Common myeloid progenitor, CD34-positive (primary cell): ENCODE results near the gene EXOC2.

Experiments
- CTCF ChIA-PET: fragments of 350-600 bp; sonication (Branson Sonifier 250); formaldehyde crosslinking; loops from one replicate; lab custom pipeline; 2021; ENCODE audit warnings: antibody characterized with exemption; lab: Charles Lee
- POLR2A ChIA-PET: fragments of 350-600 bp; sonication (Branson Sonifier 250); formaldehyde crosslinking; loops from one replicate; lab custom pipeline; 2021; ENCODE audit warnings: antibody characterized with exemption; lab: Charles Lee
- DNase-seq, 3 donors: peaks; one replicate each; pipeline versions ENCODE4 v3.0.0 to v3.0.0-alpha.2; 2013
- H3K27ac ChIP-seq, 2 experiments: 1 replicate in 1 of 2; 2 replicates in 1 of 2; pipeline ENCODE4 v1.7.0; 2013; ENCODE audit warnings: inconsistent platforms in 2 of 2, low read length in 2 of 2, mild to moderate bottlenecking in 2 of 2, low read depth in 1 of 2, moderate library complexity in 1 of 2; ENCODE audit not compliant: severe bottlenecking in 2 of 2, insufficient read depth in 1 of 2, poor library complexity in 1 of 2
- H3K27me3 ChIP-seq, 5 experiments: replicated peaks in 2 of 5; 1 replicate in 3 of 5; 2 replicates in 2 of 5; pipeline versions ENCODE4 v1.6.1 to v1.7.0; 2013; ENCODE audit warnings: low read length in 4 of 5, mild to moderate bottlenecking in 2 of 5, moderate library complexity in 2 of 5, inconsistent platforms in 1 of 5; ENCODE audit not compliant: insufficient read depth in 5 of 5, control insufficient read depth in 4 of 5
- H3K36me3 ChIP-seq, 4 experiments: 1 replicate in 2 of 4; 2 replicates in 2 of 4; pipeline versions ENCODE4 v1.6.1 to v1.7.0; 2013; ENCODE audit warnings: low read length in 3 of 4, control low read depth in 1 of 4, mild to moderate bottlenecking in 1 of 4; ENCODE audit not compliant: control insufficient read depth in 4 of 4, insufficient read depth in 4 of 4
- H3K4me1 ChIP-seq, 4 experiments: 1 replicate in 3 of 4; 2 replicates in 1 of 4; pipeline versions ENCODE4 v1.6.1 to v1.7.1; 2013; ENCODE audit warnings: low read length in 3 of 4, mild to moderate bottlenecking in 3 of 4, control low read depth in 1 of 4, inconsistent platforms in 1 of 4, moderate library complexity in 1 of 4; ENCODE audit not compliant: control insufficient read depth in 4 of 4, insufficient read depth in 4 of 4; ENCODE audit errors: control extremely low read depth in 1 of 4
- H3K4me3 ChIP-seq, 7 experiments: 1 replicate in 4 of 7; 2 replicates in 3 of 7; pipeline versions ENCODE4 v1.5.1 to v1.7.0; 2013; ENCODE audit warnings: mild to moderate bottlenecking in 7 of 7, low read length in 6 of 7, moderate library complexity in 6 of 7, inconsistent platforms in 2 of 7, low read depth in 2 of 7, control low read depth in 1 of 7; ENCODE audit not compliant: insufficient read depth in 4 of 7, control insufficient read depth in 1 of 7; ENCODE audit errors: extremely low read depth in 1 of 7
- H3K9me3 ChIP-seq, 5 experiments: 1 replicate in 4 of 5; 2 replicates in 1 of 5; pipeline versions ENCODE4 v1.6.1 to v1.7.1; 2013; ENCODE audit warnings: low read length in 4 of 5, mild to moderate bottlenecking in 2 of 5, inconsistent platforms in 1 of 5, low read depth in 1 of 5, moderate library complexity in 1 of 5; ENCODE audit not compliant: control insufficient read depth in 4 of 5, insufficient read depth in 2 of 5; ENCODE audit errors: control extremely low read depth in 1 of 5
- WGBS: methylation state at CpG from one replicate; pipeline ENCODE4 v1.1.5; 2013; ENCODE audit not compliant: insufficient coverage; 5-methylcytosine and 5-hydroxymethylcytosine counted together

Gene EXOC2

GRCh38 chr6:729606-730320, 36.8 kb upstream of the EXOC2 start:
- ChIA-PET POLR2A (no interaction called here), CTCF (no interaction called here)
- peaks cover 0 to 18% (median 5%) of the 10 kb centered on the region in 5 experiments for H3K27me3 ChIP-seq

GRCh38 chr6:727856-728255, 34.9 kb upstream of the EXOC2 start:
- POLR2A ChIA-PET = no interaction called here
- peaks cover 0 to 19% (median 5%) of the 10 kb centered on the region in 5 experiments for H3K27me3 ChIP-seq
- no CpG with 5 or more reads among the region's 3 CpGs for WGBS
- H3K9me3 ChIP-seq = no peaks in the 10 kb centered on the region
- no peak overlapping the region for H3K4me3 ChIP-seq
- CTCF ChIA-PET = no interaction called here
- peaks cover 0 to 1% (median 0%) of the 10 kb centered on the region in 4 experiments for H3K4me1 ChIP-seq
- DNase-seq = no peak
- no peak overlapping the region for H3K27ac ChIP-seq
- no peaks in the 10 kb centered on the region for H3K36me3 ChIP-seq

More at GRCh38 chr6:729606-730320, 36.8 kb upstream of the EXOC2 start:
- Histone ChIP-seq H3K4me3 (no peak overlapping the region), H3K4me1 (no peaks in the 10 kb centered on the region), H3K27ac (no peak overlapping the region), H3K9me3 (no peaks in the 10 kb centered on the region), H3K36me3 (no peaks in the 10 kb centered on the region)
- 95% methylated on average over 5 of the region's 10 CpGs for WGBS
- no peak for DNase-seq

GRCh38 chr6:723540-723939, 30.6 kb upstream of the EXOC2 start:
- Histone ChIP-seq H3K27me3 (peaks cover 0 to 14% (median 4%) of the 10 kb centered on the region in 5 experiments), H3K9me3 (no peaks in the 10 kb centered on the region), H3K4me1 (peaks cover 0 to 10% (median 5%) of the 10 kb centered on the region in 4 experiments), H3K27ac (no peak overlapping the region), H3K36me3 (no peaks in the 10 kb centered on the region), H3K4me3 (no peak overlapping the region)
- ChIA-PET POLR2A (no interaction called here), CTCF (interaction anchor here (1.2 kb wide), 1 partner anchor 12 kb away, joined by 3 read pairs; no protein-coding TSS in a partner anchor)
- peak in 2 of 3 donors; percentile 10 to 13 for DNase-seq
- WGBS = 57% methylated on average over 1 of the region's 3 CpGs

- Histone ChIP-seq H3K36me3 (no peaks in the 10 kb centered on the region), H3K9me3 (no peaks in the 10 kb centered on the region), H3K4me3 (no peak overlapping the region), H3K4me1 (peaks cover 0 to 10% (median 5%) of the 10 kb centered on the region in 4 experiments), H3K27me3 (peaks cover 0 to 10% (median 4%) of the 10 kb centered on the region in 5 experiments), H3K27ac (no peak overlapping the region)
- DNase-seq = peak in 1 of 3 donors; percentile 21
- POLR2A ChIA-PET = no interaction called here
- WGBS = 67% methylated on average over 3 of the region's 4 CpGs
- CTCF ChIA-PET = interaction anchor here (0.8 to 3.9 kb wide), 7 partner anchors 11 to 713 kb away, joined by 3 to 18 read pairs (median 3); no protein-coding TSS in a partner anchor
Measured at GRCh38 chr6:722608-723007, 29.7 kb upstream of the EXOC2 start.

GRCh38 chr6:722077-722524, 29.2 kb upstream of the EXOC2 start:
- no peak overlapping the region for H3K27ac ChIP-seq
- WGBS = 13% methylated on average over 6 of the region's 11 CpGs
- peaks cover 0 to 10% (median 4%) of the 10 kb centered on the region in 5 experiments for H3K27me3 ChIP-seq
- ChIA-PET POLR2A (no interaction called here), CTCF (interaction anchor here (0.6 to 3.9 kb wide), 12 partner anchors 11 to 889 kb away, joined by 3 to 18 read pairs (median 3); no protein-coding TSS in a partner anchor)
- peaks cover 0 to 10% (median 5%) of the 10 kb centered on the region in 4 experiments for H3K4me1 ChIP-seq
- DNase-seq = peak; percentile 71 to 82 (median 79)
- H3K4me3 ChIP-seq = peak overlapping the region in 1 of 7 experiments; percentile 31
- H3K36me3 ChIP-seq = no peaks in the 10 kb centered on the region
- H3K9me3 ChIP-seq = no peaks in the 10 kb centered on the region

- ChIA-PET CTCF (no interaction called here), POLR2A (no interaction called here)
- no peak for DNase-seq
- H3K9me3 ChIP-seq = no peaks in the 10 kb centered on the region
- 95% methylated on average over 2 of the region's 7 CpGs for WGBS
- no peaks in the 10 kb centered on the region for H3K36me3 ChIP-seq
- no peak overlapping the region for H3K27ac ChIP-seq
- H3K4me1 ChIP-seq = peaks cover 0 to 17% (median 5%) of the 10 kb centered on the region in 4 experiments
- peaks cover 0 to 12% (median 0%) of the 10 kb centered on the region in 5 experiments for H3K27me3 ChIP-seq
- no peak overlapping the region for H3K4me3 ChIP-seq
Measured at GRCh38 chr6:718345-718744, 25.4 kb upstream of the EXOC2 start.

- no peaks in the 10 kb centered on the region for H3K9me3 ChIP-seq
- H3K4me1 ChIP-seq = peaks cover 0 to 9% (median under 1%) of the 10 kb centered on the region in 4 experiments
- H3K27me3 ChIP-seq = peaks cover 0 to 12% (median 0%) of the 10 kb centered on the region in 5 experiments
- H3K4me3 ChIP-seq = no peak overlapping the region
- ChIA-PET POLR2A (no interaction called here), CTCF (interaction anchor here (0.7 kb wide), 1 partner anchor 108 kb away, joined by 3 read pairs; no protein-coding TSS in a partner anchor)
- H3K27ac ChIP-seq = no peak overlapping the region
- no peak for DNase-seq
- WGBS = 99% methylated on average over 11 of the region's 11 CpGs
- no peaks in the 10 kb centered on the region for H3K36me3 ChIP-seq
Measured at GRCh38 chr6:717135-717534, 24.2 kb upstream of the EXOC2 start.
